Measurements from ENCODE around the gene ERICH3.

The ERICH3 gene

DNA sequence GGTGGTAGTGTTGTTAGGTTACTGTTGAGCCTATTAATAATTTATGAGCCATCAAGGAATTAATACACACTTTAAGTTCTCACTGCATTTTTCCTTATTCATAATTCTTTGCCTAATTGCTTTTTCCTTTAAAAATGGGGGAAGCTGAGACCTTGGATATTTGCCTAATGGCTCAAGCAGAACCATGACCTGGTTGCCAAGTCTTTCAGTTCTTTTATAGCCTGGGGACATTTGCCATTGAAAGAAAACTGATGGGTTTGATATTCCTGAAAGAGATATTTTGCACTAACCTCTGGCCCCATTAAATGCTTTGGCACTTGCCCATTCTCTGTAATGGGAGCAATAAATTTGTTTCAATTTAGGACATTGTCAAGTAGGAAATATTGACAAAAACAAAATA is 142.7 kb downstream of the ERICH3 start:
- DNase-seq (ENCODE audit: low read depth) = no peak
- no peak overlapping the region for H3K4me3 ChIP-seq (ENCODE audit: low read depth, low read length)
- TF ChIP-seq, protein P1, sequence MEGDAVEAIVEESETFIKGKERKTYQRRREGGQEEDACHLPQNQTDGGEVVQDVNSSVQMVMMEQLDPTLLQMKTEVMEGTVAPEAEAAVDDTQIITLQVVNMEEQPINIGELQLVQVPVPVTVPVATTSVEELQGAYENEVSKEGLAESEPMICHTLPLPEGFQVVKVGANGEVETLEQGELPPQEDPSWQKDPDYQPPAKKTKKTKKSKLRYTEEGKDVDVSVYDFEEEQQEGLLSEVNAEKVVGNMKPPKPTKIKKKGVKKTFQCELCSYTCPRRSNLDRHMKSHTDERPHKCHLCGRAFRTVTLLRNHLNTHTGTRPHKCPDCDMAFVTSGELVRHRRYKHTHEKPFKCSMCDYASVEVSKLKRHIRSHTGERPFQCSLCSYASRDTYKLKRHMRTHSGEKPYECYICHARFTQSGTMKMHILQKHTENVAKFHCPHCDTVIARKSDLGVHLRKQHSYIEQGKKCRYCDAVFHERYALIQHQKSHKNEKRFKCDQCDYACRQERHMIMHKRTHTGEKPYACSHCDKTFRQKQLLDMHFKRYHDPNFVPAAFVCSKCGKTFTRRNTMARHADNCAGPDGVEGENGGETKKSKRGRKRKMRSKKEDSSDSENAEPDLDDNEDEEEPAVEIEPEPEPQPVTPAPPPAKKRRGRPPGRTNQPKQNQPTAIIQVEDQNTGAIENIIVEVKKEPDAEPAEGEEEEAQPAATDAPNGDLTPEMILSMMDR (IDR thresholded peaks at IDR 0.05; ENCODE audit: insufficient read depth, low read depth, low read length, missing control alignments) = no peak

DNA sequence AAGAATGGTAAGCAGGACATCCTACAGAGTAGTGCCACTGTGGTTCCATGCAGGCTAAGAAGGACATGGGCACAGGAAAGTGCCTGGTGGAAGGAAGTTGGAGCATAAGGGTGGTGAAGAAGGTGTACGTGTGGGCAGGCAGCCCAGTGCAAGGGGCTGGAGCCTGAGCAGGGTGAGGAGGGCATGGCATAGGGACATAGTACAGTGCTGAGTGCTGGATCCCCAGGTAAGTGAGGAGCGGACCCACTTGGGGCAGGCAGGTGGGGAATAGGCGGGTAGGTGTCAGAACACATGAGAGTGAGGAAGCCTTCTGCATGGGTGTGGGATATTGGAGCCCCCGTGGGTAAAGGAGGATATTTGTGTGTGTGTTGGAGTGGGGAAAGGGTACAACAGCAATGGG is 145.5 kb downstream of the ERICH3 start:
- TF ChIP-seq, protein P1 (IDR thresholded peaks at IDR 0.05; ENCODE audit: insufficient read depth, low read depth, low read length, missing control alignments) = no peak
- H3K4me3 ChIP-seq (ENCODE audit: low read depth, low read length) = no peak overlapping the region
- DNase-seq (ENCODE audit: low read depth) = no peak

DNA sequence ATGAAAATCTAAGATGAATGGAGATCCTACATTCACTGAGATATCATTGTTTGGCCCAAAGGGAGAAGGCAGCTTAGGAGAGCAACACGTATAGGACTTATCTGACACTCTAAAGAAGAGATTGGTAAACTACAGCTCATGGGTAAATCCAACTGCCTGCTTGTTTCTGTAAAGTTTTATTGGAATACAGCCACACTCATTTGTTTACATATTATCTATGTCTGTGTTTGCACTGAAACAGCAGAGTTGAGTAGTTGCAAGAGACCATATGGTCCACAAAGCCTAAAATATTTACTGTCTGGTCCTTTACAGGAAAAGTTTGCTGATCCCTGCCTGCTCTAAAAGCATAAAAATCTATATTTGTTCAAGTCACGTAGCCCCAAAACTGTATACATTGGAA is 146.9 kb downstream of the ERICH3 start:
- no peak for DNase-seq (ENCODE audit: low read depth)
- TF ChIP-seq, protein P1 (IDR thresholded peaks at IDR 0.05; ENCODE audit: insufficient read depth, low read depth, low read length, missing control alignments) = no peak
- H3K4me3 ChIP-seq (ENCODE audit: low read depth, low read length) = no peak overlapping the region

DNA sequence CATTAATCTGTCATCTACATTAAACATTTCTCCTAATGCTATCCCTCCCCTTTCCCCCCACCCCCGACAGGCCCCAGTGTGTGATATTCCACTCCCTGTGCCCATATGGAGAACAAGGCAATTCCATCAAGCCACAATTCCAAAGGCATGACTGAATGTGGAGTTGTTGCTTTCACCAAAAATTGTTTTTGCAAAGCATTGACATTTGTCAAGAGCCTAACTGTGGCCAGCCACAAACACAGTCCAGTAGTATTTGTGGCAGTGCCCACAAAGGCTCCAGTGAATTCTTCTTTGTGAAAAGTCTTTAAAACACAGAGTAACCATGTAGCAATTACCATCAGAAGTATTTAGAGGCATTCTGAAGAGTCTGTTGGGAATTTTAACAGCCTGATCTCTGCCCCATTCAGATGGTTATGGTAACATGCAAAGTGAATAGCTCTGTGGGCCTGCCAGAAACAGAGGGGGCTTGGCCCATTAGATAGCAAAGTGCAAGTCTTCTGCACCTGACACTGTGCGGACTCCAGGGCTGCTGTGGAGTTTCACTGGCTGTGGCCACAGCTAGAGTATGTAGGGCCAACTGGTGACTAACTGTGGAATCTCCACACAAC is 149.6 kb downstream of the ERICH3 start:
- TF ChIP-seq, protein P1 (IDR thresholded peaks at IDR 0.05; ENCODE audit: insufficient read depth, low read depth, low read length, missing control alignments) = no peak
- no peak overlapping the region for H3K4me3 ChIP-seq (ENCODE audit: low read depth, low read length)
- no peak for DNase-seq (ENCODE audit: low read depth)

DNA sequence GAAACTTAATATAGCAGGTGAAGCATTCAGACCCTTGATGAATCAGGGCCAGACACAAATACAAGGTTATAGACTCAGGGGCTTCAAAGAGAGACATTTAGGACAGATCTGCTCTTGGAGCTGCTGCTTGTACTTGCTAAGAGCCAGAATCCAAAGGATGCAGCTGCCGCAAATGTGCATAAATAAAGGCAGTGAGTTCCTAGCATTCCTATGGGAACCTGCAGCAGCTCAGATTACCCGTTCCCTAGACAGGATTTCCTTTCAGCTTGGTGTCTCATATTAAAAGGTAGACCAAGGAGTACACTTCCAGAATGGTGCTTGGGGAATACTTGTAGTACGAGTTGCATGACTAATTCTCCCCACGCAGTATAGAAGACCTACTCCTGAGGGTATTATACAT is 151.4 kb downstream of the ERICH3 start:
- TF ChIP-seq, protein P1 (IDR thresholded peaks at IDR 0.05; ENCODE audit: insufficient read depth, low read depth, low read length, missing control alignments) = no peak
- DNase-seq (ENCODE audit: low read depth) = no peak
- H3K4me3 ChIP-seq (ENCODE audit: low read depth, low read length) = no peak overlapping the region

All from GM12865 (cell line).